Right lobe of liver (tissue), 4 donors: Measurements from ENCODE around the gene HEATR5B.

ENCODE experiments used
- CTCF ChIP-seq, 4 donors: fragments of 200-600 bp in 3 of 4; fragments of 450-650 bp in 1 of 4; IDR thresholded peaks; one replicate each; pipeline versions ENCODE4 v1.5.1 to v1.8.0; 2016 to 2022; ENCODE audit warnings: antibody characterized with exemption in 4 of 4, mild to moderate bottlenecking in 2 of 4
- POLR2A ChIP-seq: fragments of 450-650 bp; IDR thresholded peaks from one replicate; pipeline ENCODE4 v1.6.1; 2017; ENCODE audit warnings: antibody characterized with exemption, mild to moderate bottlenecking
- donor health status: DM: no; HTN: no; CAD: no.
- donor health status: DM: no; HTN: no; CAD: no.
- donor health status: DM: no; HTN: yes; CAD: no.

GRCh38 chr2:37037771-37038170, 46.4 kb downstream of the HEATR5B start:
- TF ChIP-seq POLR2A (no peak), CTCF (IDR thresholded peaks at IDR 0.05) (no peak)
